GM11168 (cell line): ENCODE measurements around the gene TMEM217.
"Not testable (repeated sequence)": the region's sequence is repeated elsewhere in the genome, so short reads cannot be mapped to it uniquely, and the experiment has no call there.

Source experiments
- in situ Hi-C: fragments of 300-500 bp; cut with MboI; formaldehyde crosslinking; loops from one replicate; pipeline ENCODE4 v1.12.0; 2022; ENCODE audit warnings: low sequenced_read_pairs; ENCODE audit not compliant: unreplicated experiment

The TMEM217 gene

GRCh38 chr6:37222125-37222967, 35.6 kb downstream of the TMEM217 start:
- in situ Hi-C loops = loop anchor here (25.0 kb wide), 1 partner anchor 335 kb away; the partner anchor contains the start of gene C6orf89

- in situ Hi-C loops = loop anchor here (25.0 kb wide), 1 partner anchor 334 kb away; the partner anchor contains the start of gene C6orf89
Measured at GRCh38 chr6:37221585-37222124, 36.3 kb downstream of the TMEM217 start.

- in situ Hi-C loops = loop anchor here (25.0 kb wide), 1 partner anchor 331 kb away; the partner anchor contains the start of gene C6orf89
Measured at GRCh38 chr6:37218511-37218910, 39.4 kb downstream of the TMEM217 start.

GRCh38 chr6:37218061-37218460, 39.9 kb downstream of the TMEM217 start:
- in situ Hi-C loops = loop anchor here (25.0 kb wide), 1 partner anchor 331 kb away; the partner anchor contains the start of gene C6orf89

- in situ Hi-C loops = loop anchor here (25.0 kb wide), 1 partner anchor 325 kb away; the partner anchor contains the start of gene C6orf89
Measured at GRCh38 chr6:37212268-37212667, 45.7 kb downstream of the TMEM217 start.

- in situ Hi-C loops = loop anchor here (25.0 kb wide), 1 partner anchor 323 kb away; the partner anchor contains the start of gene C6orf89
Measured at GRCh38 chr6:37210313-37210968, 47.5 kb downstream of the TMEM217 start.

- in situ Hi-C loops = loop anchor here (25.0 kb wide), 1 partner anchor 322 kb away; the partner anchor contains the start of gene C6orf89
Measured at GRCh38 chr6:37209461-37210205, 48.3 kb downstream of the TMEM217 start.

- in situ Hi-C loops = loop anchor here (25.0 kb wide), 1 partner anchor 321 kb away; the partner anchor contains the start of gene C6orf89
Measured at GRCh38 chr6:37208793-37209192, 49.2 kb downstream of the TMEM217 start.

- in situ Hi-C loops = loop anchor here (25.0 kb wide), 1 partner anchor 321 kb away; the partner anchor contains the start of gene C6orf89
Measured at GRCh38 chr6:37207903-37208456, 50.0 kb downstream of the TMEM217 start.

- in situ Hi-C loops = loop anchor here (25.0 kb wide), 1 partner anchor 319 kb away; the partner anchor contains the start of gene C6orf89
Measured at GRCh38 chr6:37206622-37207021, 51.3 kb downstream of the TMEM217 start.

GRCh38 chr6:37205997-37206340, 52.0 kb downstream of the TMEM217 start:
- in situ Hi-C loops = loop anchor here (25.0 kb wide), 1 partner anchor 319 kb away; the partner anchor contains the start of gene C6orf89

GRCh38 chr6:37205175-37205996, 52.6 kb downstream of the TMEM217 start:
- in situ Hi-C loops = loop anchor here (25.0 kb wide), 1 partner anchor 318 kb away; the partner anchor contains the start of gene C6orf89

- in situ Hi-C loops = loop anchor here (25.0 kb wide), 1 partner anchor 317 kb away; the partner anchor contains the start of gene C6orf89
Measured at GRCh38 chr6:37204014-37204751, 53.8 kb downstream of the TMEM217 start.

- in situ Hi-C loops = loop anchor here (25.0 kb wide), 1 partner anchor 316 kb away; the partner anchor contains the start of gene C6orf89
Measured at GRCh38 chr6:37202788-37203491, 55.0 kb downstream of the TMEM217 start.

GRCh38 chr6:37201726-37202125, 56.2 kb downstream of the TMEM217 start:
- in situ Hi-C loops = loop anchor here (25.0 kb wide), 1 partner anchor 314 kb away; the partner anchor contains the start of gene C6orf89

GRCh38 chr6:37200085-37200484, 57.9 kb downstream of the TMEM217 start:
- in situ Hi-C loops = loop anchor here (25.0 kb wide), 1 partner anchor 313 kb away; the partner anchor contains the start of gene C6orf89

- in situ Hi-C loops = not testable (repeated sequence)
Measured at GRCh38 chr6:37196451-37196850, 61.5 kb downstream of the TMEM217 start.
